ENCODE data around the gene STAT4. TPM values are rescaled to one million over a fixed set of nuclear protein-coding genes. Genes with fewer than 3 reads are reported as not detected.

Gene STAT4
- total RNA-seq, 1 donor from 2014 or later, result 2.6 TPM

GRCh38 chr2:191103774-191104173 lies 47.0 kb downstream of the STAT4 start:
- no peaks in the 10 kb centered on the region for H3K27me3 ChIP-seq (ENCODE audit: control insufficient read depth in 3 of 3, insufficient read depth in 3 of 3, low read length in 3 of 3)
- no peaks in the 10 kb centered on the region for H3K4me1 ChIP-seq (ENCODE audit: control insufficient read depth in 3 of 3, insufficient read depth in 3 of 3, low read length in 3 of 3)
- no peak overlapping the region for H3K9ac ChIP-seq (ENCODE audit: low read depth in 1 of 3, low read length in 3 of 3)

DNA sequence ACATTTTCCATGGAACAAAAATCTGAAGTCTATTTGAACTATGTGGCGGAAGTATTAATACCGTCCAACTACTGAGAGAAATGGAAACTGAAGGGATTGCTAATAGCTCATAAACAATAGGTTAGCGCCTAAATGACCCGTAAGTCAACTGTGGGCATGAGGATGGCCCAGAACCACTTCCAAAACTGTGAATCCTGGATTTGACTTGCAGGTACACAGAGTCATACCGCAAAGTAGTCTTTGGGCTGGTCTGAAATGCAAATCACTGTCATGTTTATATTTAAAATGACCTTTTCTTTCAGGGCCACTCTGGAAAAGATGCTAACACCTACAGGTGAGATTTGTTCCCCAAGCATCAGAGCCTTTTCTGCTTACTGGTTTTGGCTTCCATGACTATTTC lies 50.6 kb downstream of the STAT4 start:
- no peak overlapping the region for H3K9ac ChIP-seq (ENCODE audit: low read depth in 1 of 3, low read length in 3 of 3)
- H3K27me3 ChIP-seq (ENCODE audit: control insufficient read depth in 3 of 3, insufficient read depth in 3 of 3, low read length in 3 of 3), result no peaks in the 10 kb centered on the region
- no peaks in the 10 kb centered on the region for H3K9me3 ChIP-seq (ENCODE audit: control insufficient read depth in 3 of 3, low read length in 3 of 3)

More at GRCh38 chr2:191103774-191104173, 47.0 kb downstream of the STAT4 start:
- H3K27ac ChIP-seq (ENCODE audit: low read depth, low read length), result no peak overlapping the region
- H3K9me3 ChIP-seq (ENCODE audit: control insufficient read depth in 3 of 3, low read length in 3 of 3), result no peaks in the 10 kb centered on the region
- H3K36me3 ChIP-seq (ENCODE audit: control insufficient read depth in 3 of 3, insufficient read depth in 3 of 3, low read length in 3 of 3), result no peaks in the 10 kb centered on the region
- H3K4me3 ChIP-seq (ENCODE audit: low read length in 3 of 3), result no peak overlapping the region

DNA sequence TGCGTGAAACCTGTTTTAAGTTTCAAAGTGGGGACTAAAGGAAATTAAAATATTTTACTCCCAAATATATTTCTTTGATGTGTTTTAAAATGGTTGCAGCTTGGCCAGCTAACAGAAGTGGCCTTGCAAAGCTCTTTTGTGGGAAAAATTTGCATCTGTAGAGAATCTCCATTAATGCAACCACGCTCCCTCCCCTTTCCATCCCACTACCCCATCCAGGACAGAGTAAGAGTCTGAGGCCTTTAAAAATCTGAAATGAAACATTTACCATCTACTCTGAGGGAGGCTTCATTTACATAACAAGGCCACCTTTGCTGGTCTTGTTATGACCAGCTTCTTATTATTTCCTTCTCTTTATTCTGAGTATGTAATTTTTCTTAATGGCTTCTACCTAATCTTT lies 63.5 kb downstream of the STAT4 start:
- no peaks in the 10 kb centered on the region for H3K4me1 ChIP-seq (ENCODE audit: control insufficient read depth in 3 of 3, insufficient read depth in 3 of 3, low read length in 3 of 3)
- no peak overlapping the region for H3K27ac ChIP-seq (ENCODE audit: low read depth, low read length)

More for the DNA sequence above, 50.6 kb downstream of the STAT4 start:
- Histone ChIP-seq H3K4me1 (ENCODE audit: control insufficient read depth in 3 of 3, insufficient read depth in 3 of 3, low read length in 3 of 3) (no peaks in the 10 kb centered on the region), H3K4me3 (ENCODE audit: low read length in 3 of 3) (no peak overlapping the region), H3K27ac (ENCODE audit: low read depth, low read length) (no peak overlapping the region), H3K36me3 (ENCODE audit: control insufficient read depth in 3 of 3, insufficient read depth in 3 of 3, low read length in 3 of 3) (no peaks in the 10 kb centered on the region)

GRCh38 chr2:191086706-191087105 lies 64.1 kb downstream of the STAT4 start:
- Histone ChIP-seq H3K9ac (ENCODE audit: low read depth in 1 of 3, low read length in 3 of 3) (no peak overlapping the region), H3K4me1 (ENCODE audit: control insufficient read depth in 3 of 3, insufficient read depth in 3 of 3, low read length in 3 of 3) (no peaks in the 10 kb centered on the region), H3K27me3 (ENCODE audit: control insufficient read depth in 3 of 3, insufficient read depth in 3 of 3, low read length in 3 of 3) (no peaks in the 10 kb centered on the region), H3K9me3 (ENCODE audit: control insufficient read depth in 3 of 3, low read length in 3 of 3) (no peaks in the 10 kb centered on the region), H3K4me3 (ENCODE audit: low read length in 3 of 3) (no peak overlapping the region), H3K36me3 (ENCODE audit: control insufficient read depth in 3 of 3, insufficient read depth in 3 of 3, low read length in 3 of 3) (no peaks in the 10 kb centered on the region), H3K27ac (ENCODE audit: low read depth, low read length) (no peak overlapping the region)

More for the DNA sequence above, 63.5 kb downstream of the STAT4 start:
- no peaks in the 10 kb centered on the region for H3K36me3 ChIP-seq (ENCODE audit: control insufficient read depth in 3 of 3, insufficient read depth in 3 of 3, low read length in 3 of 3)
- no peak overlapping the region for H3K4me3 ChIP-seq (ENCODE audit: low read length in 3 of 3)
- H3K9me3 ChIP-seq (ENCODE audit: control insufficient read depth in 3 of 3, low read length in 3 of 3), result no peaks in the 10 kb centered on the region
- H3K9ac ChIP-seq (ENCODE audit: low read depth in 1 of 3, low read length in 3 of 3), result no peak overlapping the region
- H3K27me3 ChIP-seq (ENCODE audit: control insufficient read depth in 3 of 3, insufficient read depth in 3 of 3, low read length in 3 of 3), result no peaks in the 10 kb centered on the region

DNA sequence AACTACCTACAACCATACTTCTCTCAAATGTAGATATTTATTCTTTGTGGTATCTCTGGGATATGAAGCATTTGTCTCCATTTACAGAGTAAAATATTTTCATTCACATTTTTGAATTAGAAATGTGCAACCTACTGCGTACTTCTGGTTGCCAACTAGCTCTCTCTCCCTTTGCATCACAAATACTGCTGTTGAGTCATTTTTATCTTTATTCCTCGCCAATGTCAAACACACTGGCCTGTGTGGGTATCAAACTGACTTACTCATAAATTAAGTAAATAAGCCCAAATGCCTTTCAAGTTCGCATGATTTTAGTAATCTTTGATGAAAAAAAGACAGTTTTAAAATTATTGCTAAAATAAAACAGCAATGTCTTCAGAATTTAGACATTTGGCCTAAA lies 67.3 kb downstream of the STAT4 start:
- Histone ChIP-seq H3K9ac (ENCODE audit: low read depth in 1 of 3, low read length in 3 of 3) (no peak overlapping the region), H3K4me3 (ENCODE audit: low read length in 3 of 3) (no peak overlapping the region), H3K27ac (ENCODE audit: low read depth, low read length) (no peak overlapping the region), H3K27me3 (ENCODE audit: control insufficient read depth in 3 of 3, insufficient read depth in 3 of 3, low read length in 3 of 3) (no peaks in the 10 kb centered on the region), H3K4me1 (ENCODE audit: control insufficient read depth in 3 of 3, insufficient read depth in 3 of 3, low read length in 3 of 3) (no peaks in the 10 kb centered on the region), H3K36me3 (ENCODE audit: control insufficient read depth in 3 of 3, insufficient read depth in 3 of 3, low read length in 3 of 3) (no peaks in the 10 kb centered on the region), H3K9me3 (ENCODE audit: control insufficient read depth in 3 of 3, low read length in 3 of 3) (no peaks in the 10 kb centered on the region)

GRCh38 chr2:191082321-191082720 lies 68.5 kb downstream of the STAT4 start:
- no peak overlapping the region for H3K9ac ChIP-seq (ENCODE audit: low read depth in 1 of 3, low read length in 3 of 3)
- H3K36me3 ChIP-seq (ENCODE audit: control insufficient read depth in 3 of 3, insufficient read depth in 3 of 3, low read length in 3 of 3), result no peaks in the 10 kb centered on the region
- H3K4me1 ChIP-seq (ENCODE audit: control insufficient read depth in 3 of 3, insufficient read depth in 3 of 3, low read length in 3 of 3), result no peaks in the 10 kb centered on the region
- H3K9me3 ChIP-seq (ENCODE audit: control insufficient read depth in 3 of 3, low read length in 3 of 3), result no peaks in the 10 kb centered on the region
- H3K27me3 ChIP-seq (ENCODE audit: control insufficient read depth in 3 of 3, insufficient read depth in 3 of 3, low read length in 3 of 3), result no peaks in the 10 kb centered on the region
- no peak overlapping the region for H3K27ac ChIP-seq (ENCODE audit: low read depth, low read length)
- no peak overlapping the region for H3K4me3 ChIP-seq (ENCODE audit: low read length in 3 of 3)

GRCh38 chr2:191081411-191082155 lies 69.2 kb downstream of the STAT4 start:
- no peaks in the 10 kb centered on the region for H3K4me1 ChIP-seq (ENCODE audit: control insufficient read depth in 3 of 3, insufficient read depth in 3 of 3, low read length in 3 of 3)
- H3K9me3 ChIP-seq (ENCODE audit: control insufficient read depth in 3 of 3, low read length in 3 of 3), result no peaks in the 10 kb centered on the region
- H3K4me3 ChIP-seq (ENCODE audit: low read length in 3 of 3), result no peak overlapping the region
- no peak overlapping the region for H3K9ac ChIP-seq (ENCODE audit: low read depth in 1 of 3, low read length in 3 of 3)
- no peaks in the 10 kb centered on the region for H3K27me3 ChIP-seq (ENCODE audit: control insufficient read depth in 3 of 3, insufficient read depth in 3 of 3, low read length in 3 of 3)
- no peaks in the 10 kb centered on the region for H3K36me3 ChIP-seq (ENCODE audit: control insufficient read depth in 3 of 3, insufficient read depth in 3 of 3, low read length in 3 of 3)
- no peak overlapping the region for H3K27ac ChIP-seq (ENCODE audit: low read depth, low read length)

GRCh38 chr2:191078165-191078867 lies 72.5 kb downstream of the STAT4 start:
- Histone ChIP-seq H3K9me3 (ENCODE audit: control insufficient read depth in 3 of 3, low read length in 3 of 3) (no peaks in the 10 kb centered on the region), H3K27me3 (ENCODE audit: control insufficient read depth in 3 of 3, insufficient read depth in 3 of 3, low read length in 3 of 3) (no peaks in the 10 kb centered on the region), H3K4me1 (ENCODE audit: control insufficient read depth in 3 of 3, insufficient read depth in 3 of 3, low read length in 3 of 3) (no peaks in the 10 kb centered on the region), H3K4me3 (ENCODE audit: low read length in 3 of 3) (no peak overlapping the region), H3K27ac (ENCODE audit: low read depth, low read length) (no peak overlapping the region), H3K9ac (ENCODE audit: low read depth in 1 of 3, low read length in 3 of 3) (no peak overlapping the region), H3K36me3 (ENCODE audit: control insufficient read depth in 3 of 3, insufficient read depth in 3 of 3, low read length in 3 of 3) (no peaks in the 10 kb centered on the region)

DNA sequence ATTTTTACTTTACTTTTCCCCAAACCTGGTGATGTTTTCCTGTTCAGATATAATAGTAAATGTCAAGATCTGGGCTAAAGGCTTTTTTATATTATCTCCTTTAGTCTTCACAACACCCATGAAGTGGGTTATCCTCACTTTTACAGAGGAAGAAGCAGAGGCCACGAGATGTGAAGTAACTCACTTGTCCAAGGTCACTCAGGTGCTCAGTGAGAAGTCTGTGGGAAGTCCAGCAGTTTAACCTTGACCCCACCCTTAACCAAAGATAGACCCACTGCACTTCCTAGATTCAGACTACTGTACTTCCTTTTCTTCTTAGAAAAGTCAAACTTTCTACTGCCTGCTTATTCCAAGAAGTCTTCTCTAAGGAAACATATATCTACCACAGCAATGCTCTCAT lies 80.5 kb downstream of the STAT4 start:
- Histone ChIP-seq H3K36me3 (ENCODE audit: control insufficient read depth in 3 of 3, insufficient read depth in 3 of 3, low read length in 3 of 3) (no peaks in the 10 kb centered on the region), H3K27ac (ENCODE audit: low read depth, low read length) (no peak overlapping the region), H3K4me1 (ENCODE audit: control insufficient read depth in 3 of 3, insufficient read depth in 3 of 3, low read length in 3 of 3) (no peaks in the 10 kb centered on the region), H3K9ac (ENCODE audit: low read depth in 1 of 3, low read length in 3 of 3) (no peak overlapping the region), H3K4me3 (ENCODE audit: low read length in 3 of 3) (no peak overlapping the region), H3K9me3 (ENCODE audit: control insufficient read depth in 3 of 3, low read length in 3 of 3) (no peaks in the 10 kb centered on the region), H3K27me3 (ENCODE audit: control insufficient read depth in 3 of 3, insufficient read depth in 3 of 3, low read length in 3 of 3) (peaks cover 0 to 2% (median 0%) of the 10 kb centered on the region in 3 donors)

DNA sequence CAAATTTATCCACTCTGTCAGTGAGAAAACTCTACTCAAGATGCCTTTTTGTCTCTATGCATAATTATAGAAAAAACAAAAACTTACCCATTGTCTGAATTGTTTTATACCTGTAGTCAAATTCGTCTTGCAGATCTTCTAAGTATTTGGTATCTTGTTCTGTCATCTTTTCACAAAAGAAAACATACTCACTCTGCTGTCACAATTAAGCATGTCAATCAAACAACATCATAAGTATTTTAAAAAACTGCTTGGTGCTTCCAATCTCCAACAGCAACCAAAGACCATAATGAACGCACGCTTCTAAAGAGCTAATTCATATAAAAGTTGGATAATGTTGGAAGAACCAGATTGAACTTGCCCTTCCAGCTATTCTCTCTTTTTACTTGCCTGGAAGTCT lies 81.2 kb downstream of the STAT4 start:
- no peaks in the 10 kb centered on the region for H3K9me3 ChIP-seq (ENCODE audit: control insufficient read depth in 3 of 3, low read length in 3 of 3)
- no peaks in the 10 kb centered on the region for H3K4me1 ChIP-seq (ENCODE audit: control insufficient read depth in 3 of 3, insufficient read depth in 3 of 3, low read length in 3 of 3)
- no peak overlapping the region for H3K4me3 ChIP-seq (ENCODE audit: low read length in 3 of 3)
- peaks cover 0 to 2% (median 0%) of the 10 kb centered on the region in 3 donors for H3K27me3 ChIP-seq (ENCODE audit: control insufficient read depth in 3 of 3, insufficient read depth in 3 of 3, low read length in 3 of 3)
- H3K36me3 ChIP-seq (ENCODE audit: control insufficient read depth in 3 of 3, insufficient read depth in 3 of 3, low read length in 3 of 3), result no peaks in the 10 kb centered on the region
- no peak overlapping the region for H3K9ac ChIP-seq (ENCODE audit: low read depth in 1 of 3, low read length in 3 of 3)
- no peak overlapping the region for H3K27ac ChIP-seq (ENCODE audit: low read depth, low read length)

Data from skeletal muscle tissue (tissue), 4 donors.